Muscle layer of duodenum (tissue), 2 donors: ENCODE data around the gene FLNB.

Experiments used
- H3K27ac ChIP-seq: one replicate; pipeline ENCODE4 v1.7.0; 2013; ENCODE audit warnings: mild to moderate bottlenecking, low read length
- H3K27me3 ChIP-seq: one replicate; pipeline ENCODE4 v1.7.0; 2013; ENCODE audit warnings: low read depth, mild to moderate bottlenecking, control low read depth, low read length
- H3K36me3 ChIP-seq, 2 donors: one replicate each; pipeline ENCODE4 v1.7.0; 2013; ENCODE audit warnings: low read length in 2 of 2, control low read depth in 1 of 2, mild to moderate bottlenecking in 1 of 2; ENCODE audit not compliant: insufficient read depth in 2 of 2, control insufficient read depth in 1 of 2
- H3K4me1 ChIP-seq, 2 donors: one replicate each; pipeline ENCODE4 v1.7.0; 2013; ENCODE audit warnings: low read length in 2 of 2, mild to moderate bottlenecking in 2 of 2, control low read depth in 1 of 2, moderate library complexity in 1 of 2; ENCODE audit not compliant: insufficient read depth in 2 of 2, control insufficient read depth in 1 of 2
- H3K4me3 ChIP-seq, 2 donors: one replicate each; pipeline ENCODE4 v1.7.0; 2013; ENCODE audit warnings: low read length in 2 of 2, low read depth in 1 of 2, mild to moderate bottlenecking in 1 of 2
- H3K9me3 ChIP-seq, 2 donors: one replicate each; pipeline ENCODE4 v1.7.0; 2013; ENCODE audit warnings: low read length in 2 of 2, control low read depth in 1 of 2, mild to moderate bottlenecking in 1 of 2; ENCODE audit not compliant: control insufficient read depth in 1 of 2
- donor health status: healthy.

FLNB gene

GRCh38 chr3:58074997-58075396 lies 66.8 kb downstream of the FLNB start:
- no peaks in the 10 kb centered on the region for H3K9me3 ChIP-seq
- H3K4me1 ChIP-seq: peaks cover 17 to 20% of the 10 kb centered on the region in 2 donors
- H3K27ac ChIP-seq: no peak overlapping the region
- no peak overlapping the region for H3K4me3 ChIP-seq
- H3K27me3 ChIP-seq: no peaks in the 10 kb centered on the region
- peaks cover 11 to 15% of the 10 kb centered on the region in 2 donors for H3K36me3 ChIP-seq

- Histone ChIP-seq H3K27me3 (no peaks in the 10 kb centered on the region), H3K27ac (no peak overlapping the region), H3K36me3 (peaks cover 13 to 17% of the 10 kb centered on the region in 2 donors), H3K9me3 (no peaks in the 10 kb centered on the region), H3K4me1 (peaks cover 10 to 11% of the 10 kb centered on the region in 2 donors), H3K4me3 (no peak overlapping the region)
Measured at GRCh38 chr3:58077596-58078285, 69.5 kb downstream of the FLNB start.

GRCh38 chr3:58078610-58079009 lies 70.4 kb downstream of the FLNB start:
- Histone ChIP-seq H3K4me1 (peaks cover 4 to 6% of the 10 kb centered on the region in 2 donors), H3K27ac (no peak overlapping the region)

GRCh38 chr3:58079773-58080172 lies 71.6 kb downstream of the FLNB start:
- peaks cover 16 to 17% of the 10 kb centered on the region in 2 donors for H3K36me3 ChIP-seq
- no peak overlapping the region for H3K27ac ChIP-seq
- no peaks in the 10 kb centered on the region for H3K9me3 ChIP-seq
- no peaks in the 10 kb centered on the region for H3K27me3 ChIP-seq
- no peak overlapping the region for H3K4me3 ChIP-seq
- H3K4me1 ChIP-seq: no peaks in the 10 kb centered on the region

More at GRCh38 chr3:58078610-58079009, 70.4 kb downstream of the FLNB start:
- Histone ChIP-seq H3K27me3 (no peaks in the 10 kb centered on the region), H3K4me3 (no peak overlapping the region), H3K36me3 (peaks cover 15 to 17% of the 10 kb centered on the region in 2 donors), H3K9me3 (no peaks in the 10 kb centered on the region)

- no peaks in the 10 kb centered on the region for H3K27me3 ChIP-seq
- H3K4me1 ChIP-seq: no peaks in the 10 kb centered on the region
- H3K27ac ChIP-seq: no peak overlapping the region
- no peaks in the 10 kb centered on the region for H3K9me3 ChIP-seq
- H3K4me3 ChIP-seq: no peak overlapping the region
- H3K36me3 ChIP-seq: peaks cover 16 to 17% of the 10 kb centered on the region in 2 donors
Measured at GRCh38 chr3:58082047-58082446, 73.8 kb downstream of the FLNB start.

- Histone ChIP-seq H3K9me3 (no peaks in the 10 kb centered on the region), H3K4me1 (no peaks in the 10 kb centered on the region), H3K36me3 (peaks cover 15 to 17% of the 10 kb centered on the region in 2 donors), H3K27ac (no peak overlapping the region), H3K4me3 (no peak overlapping the region), H3K27me3 (no peaks in the 10 kb centered on the region)
Measured at GRCh38 chr3:58084166-58084565, 75.9 kb downstream of the FLNB start.

GRCh38 chr3:58084788-58085543 lies 76.7 kb downstream of the FLNB start:
- Histone ChIP-seq H3K4me1 (no peaks in the 10 kb centered on the region), H3K27ac (no peak overlapping the region)

GRCh38 chr3:58085616-58086015 lies 77.4 kb downstream of the FLNB start:
- no peaks in the 10 kb centered on the region for H3K4me1 ChIP-seq
- peaks cover 7 to 8% of the 10 kb centered on the region in 2 donors for H3K36me3 ChIP-seq
- no peak overlapping the region for H3K27ac ChIP-seq
- no peaks in the 10 kb centered on the region for H3K9me3 ChIP-seq
- H3K4me3 ChIP-seq: no peak overlapping the region
- H3K27me3 ChIP-seq: no peaks in the 10 kb centered on the region

More at GRCh38 chr3:58084788-58085543, 76.7 kb downstream of the FLNB start:
- H3K4me3 ChIP-seq: no peak overlapping the region
- H3K9me3 ChIP-seq: no peaks in the 10 kb centered on the region
- peaks cover 9 to 11% of the 10 kb centered on the region in 2 donors for H3K36me3 ChIP-seq
- no peaks in the 10 kb centered on the region for H3K27me3 ChIP-seq

GRCh38 chr3:58088501-58088900 lies 80.3 kb downstream of the FLNB start:
- H3K27me3 ChIP-seq: no peaks in the 10 kb centered on the region
- no peak overlapping the region for H3K27ac ChIP-seq
- no peaks in the 10 kb centered on the region for H3K4me1 ChIP-seq
- H3K9me3 ChIP-seq: no peaks in the 10 kb centered on the region
- H3K4me3 ChIP-seq: no peak overlapping the region
- H3K36me3 ChIP-seq: peaks cover 7 to 8% of the 10 kb centered on the region in 2 donors

GRCh38 chr3:58090351-58090750 lies 82.1 kb downstream of the FLNB start:
- no peaks in the 10 kb centered on the region for H3K4me1 ChIP-seq
- peaks cover 6 to 7% of the 10 kb centered on the region in 2 donors for H3K36me3 ChIP-seq
- no peak overlapping the region for H3K27ac ChIP-seq

GRCh38 chr3:58092521-58092920 lies 84.3 kb downstream of the FLNB start:
- Histone ChIP-seq H3K36me3 (peaks cover 13 to 15% of the 10 kb centered on the region in 2 donors), H3K27me3 (no peaks in the 10 kb centered on the region), H3K9me3 (no peaks in the 10 kb centered on the region), H3K4me1 (peaks cover 0 to 5% of the 10 kb centered on the region in 2 donors), H3K27ac (no peak overlapping the region), H3K4me3 (no peak overlapping the region)

More at GRCh38 chr3:58090351-58090750, 82.1 kb downstream of the FLNB start:
- H3K9me3 ChIP-seq: no peaks in the 10 kb centered on the region
- no peak overlapping the region for H3K4me3 ChIP-seq
- H3K27me3 ChIP-seq: no peaks in the 10 kb centered on the region
